SU-DHL-6 (cell line): ENCODE data around the gene HORMAD2.

Source experiments
- H2AFZ ChIP-seq: fragments of 200-600 bp; sonication (generic); 2 replicates; pipeline ENCODE4 v1.6.1; 2014; ENCODE audit warnings: low read depth, mild to moderate bottlenecking, moderate library complexity, mixed read lengths, antibody characterized with exemption, low read length; ENCODE audit not compliant: severe bottlenecking
- H3F3A ChIP-seq: fragments of 200-600 bp; shearing (Covaris generic); 2 replicates; pipeline ENCODE4 v1.6.0; 2016; ENCODE audit warnings: antibody characterized with exemption, mild to moderate bottlenecking; ENCODE audit not compliant: insufficient read depth
- H3K27ac ChIP-seq: fragments of 200-600 bp; sonication (generic); 2 replicates; pipeline ENCODE4 v1.5.1; 2016; ENCODE audit warnings: low read depth, mild to moderate bottlenecking, low read length, moderate library complexity, mixed read lengths
- H3K27me3 ChIP-seq: fragments of 200-600 bp; sonication (generic), shearing (Covaris generic); 2 replicates; pipeline ENCODE4 v1.6.0; 2014; ENCODE audit warnings: mild to moderate bottlenecking, low read length
- H3K36me3 ChIP-seq: fragments of 200-600 bp; sonication (generic); 2 replicates; pipeline ENCODE4 v1.6.1; 2014; ENCODE audit warnings: mild to moderate bottlenecking, low read length, mixed read lengths
- H3K4me2 ChIP-seq: fragments of 300-600, 200-600 bp; shearing (Covaris generic), sonication (generic); 2 replicates; pipeline ENCODE4 v1.6.0; 2014; ENCODE audit warnings: low read length, low read depth, mild to moderate bottlenecking; ENCODE audit not compliant: poor library complexity, severe bottlenecking
- H3K4me3 ChIP-seq: fragments of 200-600 bp; sonication (generic); 2 replicates; pipeline ENCODE4 v1.5.1; 2014; ENCODE audit warnings: antibody characterized with exemption, low read length, mild to moderate bottlenecking, mixed read lengths; ENCODE audit not compliant: insufficient read depth, poor library complexity, severe bottlenecking
- H3K79me2 ChIP-seq: fragments of 200-600 bp; sonication (generic); 2 replicates; pipeline ENCODE4 v1.6.1; 2014; ENCODE audit warnings: mild to moderate bottlenecking, low read length, moderate library complexity; ENCODE audit not compliant: insufficient read depth
- H3K9ac ChIP-seq: fragments of 200-600 bp; sonication (generic); 2 replicates; pipeline ENCODE4 v1.7.0; 2014; ENCODE audit warnings: mild to moderate bottlenecking, low read length
- H3K9me2 ChIP-seq: fragments of 200-600 bp; sonication (generic); replicated peaks from 2 replicates; pipeline ENCODE4 v1.6.1; 2014; ENCODE audit warnings: low read length; ENCODE audit not compliant: insufficient read depth
- H3K9me3 ChIP-seq: fragments of 200-600 bp; sonication (generic); 2 replicates; pipeline ENCODE4 v1.6.1; 2014; ENCODE audit warnings: low read length, mixed read lengths; ENCODE audit not compliant: insufficient read depth
- H4K20me1 ChIP-seq: fragments of 200-600 bp; sonication (generic); 2 replicates; pipeline ENCODE4 v1.6.1; 2014; ENCODE audit warnings: low read depth, mild to moderate bottlenecking, antibody characterized with exemption, low read length, moderate library complexity, mixed read lengths
- CTCF ChIP-seq: fragments of 200-600 bp; sonication (generic); IDR thresholded peaks from one replicate; pipeline ENCODE4 v1.5.1; 2017; ENCODE audit warnings: antibody characterized with exemption, mild to moderate bottlenecking, low read length, moderate library complexity; ENCODE audit not compliant: insufficient read depth, poor library complexity, severe bottlenecking
- EZH2phosphoT487 ChIP-seq: fragments of 200-600 bp; sonication (generic), shearing (Covaris generic); conservative IDR thresholded peaks from 2 replicates; pipeline ENCODE4 v1.6.1; 2018; ENCODE audit warnings: mild to moderate bottlenecking, antibody characterized with exemption, low read length, moderate library complexity, mixed read lengths

HORMAD2 gene

GRCh38 chr22:30140414-30140813 lies 60.1 kb downstream of the HORMAD2 start:
- H3K4me2 ChIP-seq, result no peak overlapping the region
- no peaks in the 10 kb centered on the region for H3K9me2 ChIP-seq
- no peaks in the 10 kb centered on the region for H4K20me1 ChIP-seq
- H3K79me2 ChIP-seq, result no peaks in the 10 kb centered on the region
- H3K27me3 ChIP-seq, result no peaks in the 10 kb centered on the region
- no peaks in the 10 kb centered on the region for H3F3A ChIP-seq
- H3K27ac ChIP-seq, result no peak overlapping the region
- TF ChIP-seq EZH2phosphoT487 (no peak), CTCF (no peak)
- H2AFZ ChIP-seq, result no peak overlapping the region
- H3K36me3 ChIP-seq, result no peaks in the 10 kb centered on the region
- H3K9ac ChIP-seq, result no peak overlapping the region
- H3K4me3 ChIP-seq, result no peak overlapping the region
- no peaks in the 10 kb centered on the region for H3K9me3 ChIP-seq

- Histone ChIP-seq H3K4me2 (no peak overlapping the region), H3K36me3 (no peaks in the 10 kb centered on the region), H3K9me3 (no peaks in the 10 kb centered on the region), H3K9me2 (no peaks in the 10 kb centered on the region), H3F3A (no peaks in the 10 kb centered on the region), H3K4me3 (no peak overlapping the region), H3K79me2 (no peaks in the 10 kb centered on the region), H3K27me3 (no peaks in the 10 kb centered on the region), H2AFZ (no peak overlapping the region), H4K20me1 (no peaks in the 10 kb centered on the region), H3K9ac (no peak overlapping the region), H3K27ac (no peak overlapping the region)
- TF ChIP-seq EZH2phosphoT487, result no peak
- TF ChIP-seq CTCF, result no peak
Observed at GRCh38 chr22:30143265-30143664, 63.0 kb downstream of the HORMAD2 start.

GRCh38 chr22:30144391-30144790 lies 64.1 kb downstream of the HORMAD2 start:
- Histone ChIP-seq H3F3A (no peaks in the 10 kb centered on the region), H3K9ac (no peak overlapping the region), H3K9me2 (no peaks in the 10 kb centered on the region), H2AFZ (no peak overlapping the region), H3K36me3 (no peaks in the 10 kb centered on the region), H4K20me1 (no peaks in the 10 kb centered on the region), H3K79me2 (no peaks in the 10 kb centered on the region), H3K4me3 (no peak overlapping the region), H3K27ac (no peak overlapping the region), H3K27me3 (no peaks in the 10 kb centered on the region), H3K9me3 (no peaks in the 10 kb centered on the region), H3K4me2 (no peak overlapping the region)
- TF ChIP-seq CTCF (no peak), EZH2phosphoT487 (no peak)
